SU-DHL-6 (cell line): ENCODE data around the gene ABR.

ENCODE experiments used
- CTCF ChIP-seq: fragments of 200-600 bp; sonication (generic); IDR thresholded peaks from one replicate; pipeline ENCODE4 v1.5.1; 2017; ENCODE audit warnings: antibody characterized with exemption, mild to moderate bottlenecking, low read length, moderate library complexity; ENCODE audit not compliant: insufficient read depth, poor library complexity, severe bottlenecking
- EZH2phosphoT487 ChIP-seq: fragments of 200-600 bp; sonication (generic), shearing (Covaris generic); conservative IDR thresholded peaks from 2 replicates; pipeline ENCODE4 v1.6.1; 2018; ENCODE audit warnings: mild to moderate bottlenecking, antibody characterized with exemption, low read length, moderate library complexity, mixed read lengths

- TF ChIP-seq CTCF: no peak
- no peak for TF ChIP-seq EZH2phosphoT487
Measured at GRCh38 chr17:1039511-1040215, 140.1 kb downstream of the ABR start.
